ENCODE results near the gene SLC25A1. TPM values are rescaled to one million over a fixed set of nuclear protein-coding genes. Genes with fewer than 3 reads are reported as not detected.

The SLC25A1 gene
- total RNA-seq, 4 donors from 2014 or later = 60.1 to 83.2 (median 71.1) TPM

DNA sequence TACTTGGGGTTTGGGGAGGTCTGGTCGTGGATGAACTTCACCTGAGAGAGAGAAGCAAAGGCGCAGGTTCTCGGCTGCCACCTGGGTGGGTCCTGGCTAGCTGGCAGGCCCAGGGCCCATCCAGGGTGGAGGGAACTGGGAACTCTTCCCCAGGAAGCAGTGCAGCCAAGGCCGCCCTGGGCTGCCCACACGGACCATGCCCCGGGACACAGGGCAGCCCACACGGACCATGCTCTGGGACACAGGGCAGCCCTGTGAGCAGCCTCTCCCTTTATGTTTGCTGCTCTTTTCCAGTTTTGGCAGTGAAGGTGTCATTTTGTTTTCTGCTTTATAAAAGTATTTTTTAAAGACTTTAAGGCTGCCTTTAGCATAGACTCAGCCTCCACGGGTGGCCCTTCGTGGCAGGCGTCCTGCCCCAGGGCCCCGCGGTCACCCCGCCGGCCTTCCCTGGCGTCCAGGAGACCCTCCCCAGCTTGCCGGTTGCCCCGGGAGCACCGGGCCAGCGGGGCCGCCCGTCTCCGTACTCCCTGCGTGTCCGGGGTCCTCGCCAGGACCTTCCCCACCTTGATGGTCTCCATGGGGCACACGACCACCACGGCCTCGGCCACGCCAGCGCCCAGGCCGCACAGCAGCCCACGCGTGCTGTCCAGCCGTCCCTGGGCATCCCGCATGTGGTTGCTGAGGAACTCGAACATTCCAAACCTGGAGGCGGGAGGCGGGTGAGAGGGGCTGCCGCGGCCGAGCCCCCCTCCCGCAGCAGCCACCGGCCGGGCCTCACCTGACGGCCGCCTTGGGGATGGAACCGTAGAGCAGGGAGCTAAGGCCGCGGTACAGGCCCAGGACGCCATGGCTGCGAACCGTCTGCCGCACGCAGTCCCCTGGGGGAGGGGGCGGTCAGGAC lies 1.1 kb downstream of the SLC25A1 start:
- DNase-seq (ENCODE audit: low spot score in 2 of 2) = no peak
- H3K4me3 ChIP-seq (ENCODE audit: low read depth, poor library complexity, severe bottlenecking) = peak overlapping the region; percentile 84
- 19 to 29% methylated on average over 34 to 51 of the region's 55 CpGs for WGBS, 2 donors
- TF ChIP-seq, protein P1, sequence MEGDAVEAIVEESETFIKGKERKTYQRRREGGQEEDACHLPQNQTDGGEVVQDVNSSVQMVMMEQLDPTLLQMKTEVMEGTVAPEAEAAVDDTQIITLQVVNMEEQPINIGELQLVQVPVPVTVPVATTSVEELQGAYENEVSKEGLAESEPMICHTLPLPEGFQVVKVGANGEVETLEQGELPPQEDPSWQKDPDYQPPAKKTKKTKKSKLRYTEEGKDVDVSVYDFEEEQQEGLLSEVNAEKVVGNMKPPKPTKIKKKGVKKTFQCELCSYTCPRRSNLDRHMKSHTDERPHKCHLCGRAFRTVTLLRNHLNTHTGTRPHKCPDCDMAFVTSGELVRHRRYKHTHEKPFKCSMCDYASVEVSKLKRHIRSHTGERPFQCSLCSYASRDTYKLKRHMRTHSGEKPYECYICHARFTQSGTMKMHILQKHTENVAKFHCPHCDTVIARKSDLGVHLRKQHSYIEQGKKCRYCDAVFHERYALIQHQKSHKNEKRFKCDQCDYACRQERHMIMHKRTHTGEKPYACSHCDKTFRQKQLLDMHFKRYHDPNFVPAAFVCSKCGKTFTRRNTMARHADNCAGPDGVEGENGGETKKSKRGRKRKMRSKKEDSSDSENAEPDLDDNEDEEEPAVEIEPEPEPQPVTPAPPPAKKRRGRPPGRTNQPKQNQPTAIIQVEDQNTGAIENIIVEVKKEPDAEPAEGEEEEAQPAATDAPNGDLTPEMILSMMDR (IDR thresholded peaks at IDR 0.05) = no peak
- no peak for TF ChIP-seq POLR2A (IDR thresholded peaks at IDR 0.05)
- intact Hi-C loops (cut with DNase I; ENCODE audit: low total_unique reads) = no loop called here

DNA sequence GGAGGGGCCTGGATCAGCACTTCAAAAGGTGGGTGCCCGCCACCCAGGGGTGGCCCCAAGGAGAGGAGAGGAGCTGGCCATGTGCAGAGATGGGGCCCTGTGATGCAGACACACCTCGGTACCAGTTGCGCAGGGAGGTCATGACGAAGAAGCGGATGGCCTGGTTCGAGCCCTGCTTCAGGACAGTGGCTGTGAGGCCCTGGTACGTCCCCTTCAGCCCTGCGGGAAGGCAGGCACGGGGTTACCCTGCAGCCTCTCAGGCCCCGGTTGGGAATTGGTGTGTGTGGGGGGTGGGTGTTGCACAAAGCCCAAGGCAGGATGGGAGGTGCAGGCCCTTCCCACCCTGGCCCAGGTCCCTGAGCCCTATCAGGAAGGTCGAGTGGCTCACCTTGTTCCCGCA lies 1.8 kb downstream of the SLC25A1 start:
- WGBS, 2 donors = 70 to 73% methylated on average over 12 of the region's 12 CpGs
- H3K4me3 ChIP-seq (ENCODE audit: low read depth, poor library complexity, severe bottlenecking) = no peak overlapping the region
- intact Hi-C loops (cut with DNase I; ENCODE audit: low total_unique reads) = no loop called here
- no peak for TF ChIP-seq POLR2A (IDR thresholded peaks at IDR 0.05)
- TF ChIP-seq, protein P1 (IDR thresholded peaks at IDR 0.05) = no peak
- no peak for DNase-seq (ENCODE audit: low spot score in 2 of 2)

DNA sequence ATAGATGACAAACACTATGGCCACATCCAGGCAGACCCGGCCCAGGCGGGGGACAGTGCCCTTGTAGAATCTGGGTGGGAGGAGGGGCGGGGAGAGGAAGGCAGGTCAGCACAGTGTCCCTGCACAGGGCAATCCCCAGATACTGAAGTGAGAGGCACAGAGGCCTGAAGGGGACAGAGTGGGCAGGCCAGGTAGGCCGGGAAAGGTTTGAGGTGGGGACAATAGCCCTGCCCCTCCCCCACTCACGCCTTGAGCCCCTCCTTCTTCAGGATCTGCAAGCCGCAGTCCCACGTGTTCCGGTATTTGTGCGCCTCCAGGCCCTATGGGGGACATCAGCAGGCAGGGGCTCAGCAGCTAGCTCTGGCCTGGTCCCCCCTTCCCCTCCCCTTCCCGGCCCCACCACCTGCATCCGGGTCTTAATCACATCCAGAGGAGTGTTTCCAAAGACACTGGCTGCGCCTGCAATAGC lies 2.3 kb downstream of the SLC25A1 start:
- TF ChIP-seq, protein P1 (IDR thresholded peaks at IDR 0.05) = no peak
- TF ChIP-seq POLR2A (IDR thresholded peaks at IDR 0.05) = no peak
- WGBS, 2 donors = 71 to 77% methylated on average over 11 to 12 of the region's 12 CpGs
- no peak for DNase-seq (ENCODE audit: low spot score in 2 of 2)
- H3K4me3 ChIP-seq (ENCODE audit: low read depth, poor library complexity, severe bottlenecking) = no peak overlapping the region
- intact Hi-C loops (cut with DNase I; ENCODE audit: low total_unique reads) = no loop called here

DNA sequence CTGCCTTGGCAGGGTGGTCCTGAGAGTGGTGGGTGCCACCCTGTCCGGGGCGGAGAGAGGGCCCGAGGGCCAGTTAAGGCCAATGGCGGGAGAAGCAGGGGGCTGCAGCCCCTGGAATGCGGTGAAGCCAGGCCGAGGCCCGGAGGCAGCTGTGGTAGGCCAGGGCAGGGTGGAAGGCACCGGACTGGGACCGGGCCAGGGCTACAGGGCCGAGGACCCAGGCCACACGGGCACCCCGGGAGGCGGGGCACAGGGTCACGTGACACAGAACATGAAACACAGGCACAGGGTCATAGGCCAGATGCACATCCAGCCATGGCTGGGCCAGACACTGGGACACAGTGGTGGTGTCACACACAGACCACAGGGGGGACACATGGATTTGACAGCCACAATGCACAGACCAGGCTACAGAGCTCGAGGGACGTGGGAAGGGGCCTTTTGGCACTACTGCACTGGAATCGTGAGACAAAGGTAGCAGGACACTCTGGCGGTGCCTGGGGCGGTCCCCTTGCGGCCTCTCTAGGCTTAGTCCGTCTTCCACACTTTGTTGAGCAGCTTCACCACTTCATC lies 2.8 kb downstream of the SLC25A1 start:
- no peak for DNase-seq (ENCODE audit: low spot score in 2 of 2)
- TF ChIP-seq, protein P1 (IDR thresholded peaks at IDR 0.05) = no peak
- no peak for TF ChIP-seq POLR2A (IDR thresholded peaks at IDR 0.05)
- H3K4me3 ChIP-seq (ENCODE audit: low read depth, poor library complexity, severe bottlenecking) = no peak overlapping the region
- 68 to 78% methylated on average over 14 to 17 of the region's 21 CpGs for WGBS, 2 donors
- intact Hi-C loops (cut with DNase I; ENCODE audit: low total_unique reads) = no loop called here

DNA sequence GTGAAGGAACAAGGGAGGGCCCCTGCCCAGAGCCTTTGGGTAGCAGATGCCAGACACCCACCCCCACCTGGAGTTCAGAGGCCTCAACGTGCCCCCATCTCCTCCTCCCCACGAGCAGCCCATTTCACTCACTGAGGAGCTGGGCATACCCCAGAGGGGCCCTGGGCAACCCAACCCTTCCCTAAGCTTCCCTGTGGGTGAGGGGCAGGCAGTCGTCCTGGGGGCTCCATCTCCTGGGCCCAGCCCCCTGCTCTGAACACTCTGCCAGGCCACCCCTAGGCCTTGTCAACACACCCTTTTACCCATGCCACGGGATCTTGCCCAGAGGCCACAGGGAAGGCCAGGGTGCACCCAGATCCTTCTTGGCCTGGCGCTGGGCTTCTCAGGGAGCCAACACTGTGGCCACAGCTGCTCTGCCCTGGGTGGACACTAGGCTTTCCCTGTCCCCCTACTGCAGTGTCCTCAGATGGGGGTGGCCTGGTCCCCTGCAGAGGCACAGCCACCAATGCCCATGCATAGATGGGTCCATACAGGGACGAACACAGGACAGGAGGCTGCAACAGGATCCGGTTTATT lies 3.4 kb downstream of the SLC25A1 start:
- WGBS, 2 donors = 54 to 61% methylated on average over 3 to 7 of the region's 7 CpGs
- DNase-seq (ENCODE audit: low spot score in 2 of 2) = no peak

More for the DNA sequence above, 3.4 kb downstream of the SLC25A1 start:
- intact Hi-C loops (cut with DNase I; ENCODE audit: low total_unique reads) = no loop called here
- H3K4me3 ChIP-seq (ENCODE audit: low read depth, poor library complexity, severe bottlenecking) = no peak overlapping the region
- no peak for TF ChIP-seq POLR2A (IDR thresholded peaks at IDR 0.05)
- TF ChIP-seq, protein P1 (IDR thresholded peaks at IDR 0.05) = no peak
